ENCODE measurements around the gene TPCN1.

DNA sequence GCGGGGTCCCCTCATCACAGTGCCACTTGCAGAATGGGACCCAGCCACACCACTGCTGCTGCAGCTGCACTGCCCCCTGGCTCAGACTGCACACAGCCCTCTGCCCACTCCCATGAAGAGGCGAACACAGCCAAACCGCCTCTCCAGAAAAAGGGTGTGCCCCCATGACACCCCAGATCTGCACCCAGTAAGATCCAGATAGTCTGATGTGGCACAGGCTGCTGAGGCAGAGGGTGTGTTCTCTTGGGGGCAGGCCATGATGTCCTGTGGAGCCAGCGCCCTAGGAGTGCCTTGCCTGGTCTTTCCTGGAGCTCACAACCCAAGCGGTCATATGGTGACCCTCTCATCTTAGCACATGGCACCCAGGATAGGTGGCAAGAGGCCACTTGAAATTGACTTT is 69.2 kb downstream of the TPCN1 start:
- TF ChIP-seq EZH2 (IDR thresholded peaks at IDR 0.05; ENCODE audit: low read length, unreplicated experiment): no peak
- no peak for TF ChIP-seq CTCF (conservative IDR thresholded peaks at IDR 0.05; ENCODE audit: low read depth, low read length)

Data from PC-3 (cell line).